ENCODE results near the gene NUPR1. TPM values are rescaled to one million over a fixed set of nuclear protein-coding genes. Genes with fewer than 3 reads are reported as not detected.

NUPR1 gene
- polyA plus RNA-seq, 2 of the 4 experiments (the other 2 are of a cell fraction), result 29.3 to 47.8 TPM

DNA sequence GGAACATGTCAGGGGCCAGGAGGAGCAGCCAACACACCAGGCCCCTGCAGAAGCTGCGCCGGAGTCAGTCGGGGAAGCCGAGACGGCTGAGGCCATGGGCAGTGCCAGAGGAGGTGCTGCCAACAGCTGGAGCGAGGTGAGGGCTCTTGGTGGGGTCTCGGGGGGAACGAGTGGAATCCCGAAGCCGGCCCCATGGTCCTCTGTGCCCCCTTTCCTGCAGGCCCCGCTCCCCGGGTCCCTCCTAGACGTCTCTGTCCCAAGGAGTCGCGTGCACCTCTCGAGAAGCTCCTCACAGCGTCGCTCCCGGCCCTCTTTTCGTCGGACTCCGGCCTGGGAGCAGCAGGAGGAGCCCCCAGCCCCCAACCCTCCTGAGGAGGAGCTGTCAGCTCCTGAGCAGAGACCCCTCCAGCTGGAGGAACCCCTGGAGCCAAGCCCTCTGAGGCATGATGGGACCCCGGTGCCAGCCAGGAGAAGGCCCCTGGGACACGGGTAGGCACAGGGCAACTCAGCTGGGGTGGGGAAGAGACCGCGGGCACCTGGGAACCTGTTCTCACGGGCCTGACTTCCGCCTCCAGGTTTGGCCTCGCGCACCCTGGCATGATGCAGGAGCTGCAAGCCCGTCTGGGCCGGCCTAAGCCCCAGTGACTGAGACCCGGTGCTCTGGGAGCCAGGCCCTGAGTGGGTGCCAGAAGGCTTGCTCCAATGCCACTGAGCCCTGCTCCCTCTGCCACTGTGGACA is 40.7 kb downstream of the NUPR1 start:
- ChIA-PET CTCF (no interaction called here), POLR2A (no interaction called here)
- no peak for TF ChIP-seq JUNB (IDR thresholded peaks at IDR 0.05)
- ATAC-seq (no peak), DNase-seq (ENCODE audit: low read depth in 1 of 2, low spot score in 1 of 2) (no peak), FAIRE-seq (no peak)
- Histone ChIP-seq H3K4me1 (no peaks in the 10 kb centered on the region), H3K4me3 (no peak overlapping the region), H3K4me2 (no peak overlapping the region), H3K9me3 (no peaks in the 10 kb centered on the region), H3K27ac (no peak overlapping the region)
- WGBS (ENCODE audit: missing lambda C conversion rate), result 70% methylated on average over 32 of the region's 33 CpGs

DNA sequence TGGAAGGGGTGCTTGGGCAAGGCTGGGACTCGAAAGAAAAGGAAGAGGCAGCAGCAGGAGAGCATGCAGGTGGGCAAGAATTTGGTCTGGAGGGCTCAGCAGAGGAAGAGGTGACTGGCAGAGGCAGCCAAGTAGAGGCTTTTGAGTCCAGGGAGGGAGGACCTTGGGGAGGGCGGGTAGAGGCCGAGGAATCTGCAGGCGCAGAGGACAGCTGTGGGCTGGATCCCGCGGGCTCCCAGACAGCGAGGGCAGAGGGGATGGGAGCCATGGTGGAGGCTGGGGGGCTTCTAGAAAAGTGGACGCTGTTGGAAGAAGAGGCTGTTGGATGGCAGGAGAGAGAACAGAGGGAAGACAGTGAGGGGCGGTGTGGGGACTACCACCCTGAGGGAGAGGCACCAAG is 41.4 kb downstream of the NUPR1 start:
- Histone ChIP-seq H3K4me2 (no peak overlapping the region), H3K27ac (no peak overlapping the region), H3K4me3 (no peak overlapping the region), H3K4me1 (no peaks in the 10 kb centered on the region), H3K9me3 (no peaks in the 10 kb centered on the region)
- ChIA-PET CTCF (interaction anchor here (1.2 kb wide), 1 partner anchor 119 kb away, joined by 3 read pairs; no protein-coding TSS in a partner anchor), POLR2A (no interaction called here)
- 65% methylated on average over 9 of the region's 9 CpGs for WGBS (ENCODE audit: missing lambda C conversion rate)
- FAIRE-seq (no peak), DNase-seq (ENCODE audit: low read depth in 1 of 2, low spot score in 1 of 2) (no peak), ATAC-seq (no peak)
- TF ChIP-seq ZFP36 (IDR thresholded peaks at IDR 0.05; ENCODE audit: borderline replicate concordance, partially characterized antibody) (no peak), FOSB (CRISPR knock-in tag; IDR thresholded peaks at IDR 0.05) (no peak), JUNB (IDR thresholded peaks at IDR 0.05) (no peak), RAD21 (conservative IDR thresholded peaks at IDR 0.05 in 1 of 2, IDR thresholded peaks at IDR 0.05 in 1 of 2) (no peak), CHD4 (IDR thresholded peaks at IDR 0.05; ENCODE audit: borderline replicate concordance) (no peak), JUN (IDR thresholded peaks at IDR 0.05) (no peak)

DNA sequence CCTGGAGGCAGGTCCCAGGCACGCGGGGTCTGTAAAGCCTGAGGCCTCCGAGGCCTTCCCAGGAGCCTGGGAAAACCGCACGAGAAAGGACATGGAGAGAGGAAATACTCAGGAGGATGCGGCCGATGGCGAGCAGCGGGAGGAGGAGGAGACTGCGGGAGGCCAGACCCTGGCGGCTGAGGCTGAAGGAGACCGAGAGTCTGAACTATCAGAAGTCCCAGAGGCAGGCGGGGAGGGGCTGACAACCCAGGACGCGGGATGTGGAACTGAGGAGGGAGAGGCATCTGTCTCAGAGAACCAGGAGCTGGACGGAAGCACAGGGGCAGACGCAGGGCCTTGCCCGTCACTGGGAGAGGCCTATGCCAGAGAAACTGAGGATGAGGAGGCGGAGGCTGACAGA is 41.9 kb downstream of the NUPR1 start:
- DNase-seq (ENCODE audit: low read depth in 1 of 2, low spot score in 1 of 2) (no peak), FAIRE-seq (no peak)
- TF ChIP-seq, protein P1, sequence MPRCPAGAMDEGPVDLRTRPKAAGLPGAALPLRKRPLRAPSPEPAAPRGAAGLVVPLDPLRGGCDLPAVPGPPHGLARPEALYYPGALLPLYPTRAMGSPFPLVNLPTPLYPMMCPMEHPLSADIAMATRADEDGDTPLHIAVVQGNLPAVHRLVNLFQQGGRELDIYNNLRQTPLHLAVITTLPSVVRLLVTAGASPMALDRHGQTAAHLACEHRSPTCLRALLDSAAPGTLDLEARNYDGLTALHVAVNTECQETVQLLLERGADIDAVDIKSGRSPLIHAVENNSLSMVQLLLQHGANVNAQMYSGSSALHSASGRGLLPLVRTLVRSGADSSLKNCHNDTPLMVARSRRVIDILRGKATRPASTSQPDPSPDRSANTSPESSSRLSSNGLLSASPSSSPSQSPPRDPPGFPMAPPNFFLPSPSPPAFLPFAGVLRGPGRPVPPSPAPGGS (IDR thresholded peaks at IDR 0.05), result no peak
- TF ChIP-seq, protein P2, sequence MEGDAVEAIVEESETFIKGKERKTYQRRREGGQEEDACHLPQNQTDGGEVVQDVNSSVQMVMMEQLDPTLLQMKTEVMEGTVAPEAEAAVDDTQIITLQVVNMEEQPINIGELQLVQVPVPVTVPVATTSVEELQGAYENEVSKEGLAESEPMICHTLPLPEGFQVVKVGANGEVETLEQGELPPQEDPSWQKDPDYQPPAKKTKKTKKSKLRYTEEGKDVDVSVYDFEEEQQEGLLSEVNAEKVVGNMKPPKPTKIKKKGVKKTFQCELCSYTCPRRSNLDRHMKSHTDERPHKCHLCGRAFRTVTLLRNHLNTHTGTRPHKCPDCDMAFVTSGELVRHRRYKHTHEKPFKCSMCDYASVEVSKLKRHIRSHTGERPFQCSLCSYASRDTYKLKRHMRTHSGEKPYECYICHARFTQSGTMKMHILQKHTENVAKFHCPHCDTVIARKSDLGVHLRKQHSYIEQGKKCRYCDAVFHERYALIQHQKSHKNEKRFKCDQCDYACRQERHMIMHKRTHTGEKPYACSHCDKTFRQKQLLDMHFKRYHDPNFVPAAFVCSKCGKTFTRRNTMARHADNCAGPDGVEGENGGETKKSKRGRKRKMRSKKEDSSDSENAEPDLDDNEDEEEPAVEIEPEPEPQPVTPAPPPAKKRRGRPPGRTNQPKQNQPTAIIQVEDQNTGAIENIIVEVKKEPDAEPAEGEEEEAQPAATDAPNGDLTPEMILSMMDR (IDR thresholded peaks at IDR 0.05), result no peak
- TF ChIP-seq EHMT2 (IDR thresholded peaks at IDR 0.05; ENCODE audit: low read depth) (no peak), NR3C1 (IDR thresholded peaks at IDR 0.05) (no peak), ZNF302 (CRISPR knock-in tag; IDR thresholded peaks at IDR 0.05) (no peak)
- TF ChIP-seq, protein P3, sequence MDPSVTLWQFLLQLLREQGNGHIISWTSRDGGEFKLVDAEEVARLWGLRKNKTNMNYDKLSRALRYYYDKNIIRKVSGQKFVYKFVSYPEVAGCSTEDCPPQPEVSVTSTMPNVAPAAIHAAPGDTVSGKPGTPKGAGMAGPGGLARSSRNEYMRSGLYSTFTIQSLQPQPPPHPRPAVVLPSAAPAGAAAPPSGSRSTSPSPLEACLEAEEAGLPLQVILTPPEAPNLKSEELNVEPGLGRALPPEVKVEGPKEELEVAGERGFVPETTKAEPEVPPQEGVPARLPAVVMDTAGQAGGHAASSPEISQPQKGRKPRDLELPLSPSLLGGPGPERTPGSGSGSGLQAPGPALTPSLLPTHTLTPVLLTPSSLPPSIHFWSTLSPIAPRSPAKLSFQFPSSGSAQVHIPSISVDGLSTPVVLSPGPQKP (IDR thresholded peaks at IDR 0.05; ENCODE audit: low read depth, low read length), result no peak
- TF ChIP-seq, protein P4, sequence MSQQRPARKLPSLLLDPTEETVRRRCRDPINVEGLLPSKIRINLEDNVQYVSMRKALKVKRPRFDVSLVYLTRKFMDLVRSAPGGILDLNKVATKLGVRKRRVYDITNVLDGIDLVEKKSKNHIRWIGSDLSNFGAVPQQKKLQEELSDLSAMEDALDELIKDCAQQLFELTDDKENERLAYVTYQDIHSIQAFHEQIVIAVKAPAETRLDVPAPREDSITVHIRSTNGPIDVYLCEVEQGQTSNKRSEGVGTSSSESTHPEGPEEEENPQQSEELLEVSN (IDR thresholded peaks at IDR 0.05; ENCODE audit: borderline replicate concordance, low read depth), result no peak

More for the DNA sequence above, 41.9 kb downstream of the NUPR1 start:
- Histone ChIP-seq H3K4me3 (no peak overlapping the region), H3K9me3 (no peaks in the 10 kb centered on the region), H3K4me2 (no peak overlapping the region), H3K27ac (no peak overlapping the region), H3K4me1 (no peaks in the 10 kb centered on the region)
- CTCF ChIA-PET, result interaction anchor here (1.2 kb wide), 1 partner anchor 119 kb away, joined by 3 read pairs; no protein-coding TSS in a partner anchor
- POLR2A ChIA-PET, result no interaction called here
- no peak for ATAC-seq
- WGBS (ENCODE audit: missing lambda C conversion rate), result 92% methylated on average over 19 of the region's 19 CpGs

All from A549 (cell line).